ENCODE data around the gene SUN1.

DNA sequence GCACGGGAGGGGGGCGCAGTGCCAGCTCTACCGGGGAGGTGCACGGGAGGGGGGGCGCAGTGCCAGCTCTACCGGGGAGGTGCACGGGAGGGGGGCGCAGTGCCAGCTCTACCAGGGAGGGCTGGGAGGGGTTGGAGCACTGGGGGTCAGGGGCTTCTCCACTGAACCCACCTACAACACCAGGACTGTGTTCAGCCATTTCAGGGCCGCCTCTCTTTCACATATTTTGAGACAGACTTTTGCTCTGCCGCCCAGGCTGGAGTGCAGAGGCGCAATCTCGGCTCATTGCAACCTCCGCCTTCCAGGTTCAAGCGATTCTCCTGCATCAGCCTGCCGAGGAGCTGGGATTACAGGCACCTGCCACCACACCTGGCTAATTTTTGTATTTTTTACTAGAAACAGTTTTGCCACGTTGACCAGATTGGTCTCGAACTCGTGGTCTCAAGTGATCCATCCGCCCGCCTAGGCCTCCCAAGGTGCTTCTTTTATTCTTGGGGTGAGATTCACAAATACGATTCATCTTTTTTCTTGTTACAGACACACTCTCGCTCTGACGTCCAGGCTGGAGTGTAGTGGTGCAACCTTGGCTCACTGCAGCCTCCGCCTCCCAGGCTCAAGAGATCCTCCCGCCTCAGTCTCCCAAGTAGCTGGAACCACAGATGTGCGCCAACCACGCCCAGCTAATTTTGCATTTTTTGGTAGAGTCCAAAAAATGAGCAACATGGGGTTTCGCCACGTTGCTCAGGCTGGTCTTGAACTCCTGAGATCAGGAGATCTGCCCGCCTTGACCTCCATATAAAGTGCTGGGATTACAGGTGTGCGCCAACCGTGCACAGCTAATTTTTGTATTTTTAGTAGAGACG is 85.2 kb downstream of the SUN1 start:
- TF ChIP-seq, protein P1, sequence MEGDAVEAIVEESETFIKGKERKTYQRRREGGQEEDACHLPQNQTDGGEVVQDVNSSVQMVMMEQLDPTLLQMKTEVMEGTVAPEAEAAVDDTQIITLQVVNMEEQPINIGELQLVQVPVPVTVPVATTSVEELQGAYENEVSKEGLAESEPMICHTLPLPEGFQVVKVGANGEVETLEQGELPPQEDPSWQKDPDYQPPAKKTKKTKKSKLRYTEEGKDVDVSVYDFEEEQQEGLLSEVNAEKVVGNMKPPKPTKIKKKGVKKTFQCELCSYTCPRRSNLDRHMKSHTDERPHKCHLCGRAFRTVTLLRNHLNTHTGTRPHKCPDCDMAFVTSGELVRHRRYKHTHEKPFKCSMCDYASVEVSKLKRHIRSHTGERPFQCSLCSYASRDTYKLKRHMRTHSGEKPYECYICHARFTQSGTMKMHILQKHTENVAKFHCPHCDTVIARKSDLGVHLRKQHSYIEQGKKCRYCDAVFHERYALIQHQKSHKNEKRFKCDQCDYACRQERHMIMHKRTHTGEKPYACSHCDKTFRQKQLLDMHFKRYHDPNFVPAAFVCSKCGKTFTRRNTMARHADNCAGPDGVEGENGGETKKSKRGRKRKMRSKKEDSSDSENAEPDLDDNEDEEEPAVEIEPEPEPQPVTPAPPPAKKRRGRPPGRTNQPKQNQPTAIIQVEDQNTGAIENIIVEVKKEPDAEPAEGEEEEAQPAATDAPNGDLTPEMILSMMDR (IDR thresholded peaks at IDR 0.05; ENCODE audit: poor library complexity), result no peak
- TF ChIP-seq EZH2 (IDR thresholded peaks at IDR 0.05; ENCODE audit: borderline replicate concordance), result no peak
- no peak for TF ChIP-seq EZH2phosphoT487 (IDR thresholded peaks at IDR 0.05; ENCODE audit: low read depth, severe bottlenecking, unreplicated experiment)
